WERI-Rb-1 (cell line): ENCODE measurements around the gene SIAE.
A peak's percentile ranks its signal among the peaks of the same experiment; 100 is the strongest.

Experiments used
- DNase-seq: peaks from one replicate; pipeline ENCODE4 v3.0.0-alpha.2; 2020
- H3K27ac ChIP-seq: fragments of 250-450 bp; sonication (Bioruptor Pico); 2 replicates; pipeline ENCODE4 v1.5.1; 2020; ENCODE audit warnings: mild to moderate bottlenecking, moderate library complexity
- H3K27me3 ChIP-seq: fragments of 250-450 bp; sonication (Bioruptor Pico); 2 replicates; pipeline ENCODE4 v1.5.1; 2021; ENCODE audit warnings: mild to moderate bottlenecking, low read depth, moderate library complexity; ENCODE audit not compliant: insufficient read depth, severe bottlenecking
- H3K36me3 ChIP-seq: fragments of 250-450 bp; sonication (Bioruptor Pico); 2 replicates; pipeline ENCODE4 v1.5.1; 2020; ENCODE audit warnings: mild to moderate bottlenecking, moderate library complexity
- H3K4me3 ChIP-seq: 2 replicates; pipeline ENCODE4 v1.5.1; 2011; ENCODE audit warnings: low read depth, mild to moderate bottlenecking, control low read depth, low read length
- H3K9me3 ChIP-seq: fragments of 250-450 bp; sonication (Bioruptor Pico); 2 replicates; pipeline ENCODE4 v1.5.1; 2021; ENCODE audit warnings: mild to moderate bottlenecking, moderate library complexity; ENCODE audit not compliant: severe bottlenecking
- TF ChIP-seq, protein P1 (sequence below): IDR thresholded peaks from 2 replicates; pipeline ENCODE4 v1.5.1; 2011; ENCODE audit warnings: low read depth, mild to moderate bottlenecking, control low read depth, inconsistent platforms, low read length

The SIAE gene

DNA sequence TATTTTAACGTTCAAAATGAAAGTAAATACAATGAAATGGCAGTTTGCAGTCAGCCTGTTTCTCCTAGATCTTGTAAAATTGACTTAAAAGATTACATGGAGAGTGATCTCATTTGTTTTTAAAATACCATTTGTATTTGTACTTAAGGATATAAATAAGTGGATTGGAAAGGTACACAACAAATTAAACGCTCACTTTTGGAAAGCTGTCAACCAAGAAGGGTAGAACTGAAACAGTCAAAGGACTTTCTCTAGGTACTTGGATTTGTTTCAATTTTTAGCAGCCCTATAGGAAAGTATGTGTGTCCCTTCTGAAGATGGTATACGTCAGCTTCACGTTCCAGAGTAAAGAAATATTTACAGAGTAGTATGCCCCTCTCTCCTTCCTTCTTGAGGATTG is 43.6 kb downstream of the SIAE start:
- no peak overlapping the region for H3K27ac ChIP-seq
- no peaks in the 10 kb centered on the region for H3K27me3 ChIP-seq
- TF ChIP-seq, protein P1, sequence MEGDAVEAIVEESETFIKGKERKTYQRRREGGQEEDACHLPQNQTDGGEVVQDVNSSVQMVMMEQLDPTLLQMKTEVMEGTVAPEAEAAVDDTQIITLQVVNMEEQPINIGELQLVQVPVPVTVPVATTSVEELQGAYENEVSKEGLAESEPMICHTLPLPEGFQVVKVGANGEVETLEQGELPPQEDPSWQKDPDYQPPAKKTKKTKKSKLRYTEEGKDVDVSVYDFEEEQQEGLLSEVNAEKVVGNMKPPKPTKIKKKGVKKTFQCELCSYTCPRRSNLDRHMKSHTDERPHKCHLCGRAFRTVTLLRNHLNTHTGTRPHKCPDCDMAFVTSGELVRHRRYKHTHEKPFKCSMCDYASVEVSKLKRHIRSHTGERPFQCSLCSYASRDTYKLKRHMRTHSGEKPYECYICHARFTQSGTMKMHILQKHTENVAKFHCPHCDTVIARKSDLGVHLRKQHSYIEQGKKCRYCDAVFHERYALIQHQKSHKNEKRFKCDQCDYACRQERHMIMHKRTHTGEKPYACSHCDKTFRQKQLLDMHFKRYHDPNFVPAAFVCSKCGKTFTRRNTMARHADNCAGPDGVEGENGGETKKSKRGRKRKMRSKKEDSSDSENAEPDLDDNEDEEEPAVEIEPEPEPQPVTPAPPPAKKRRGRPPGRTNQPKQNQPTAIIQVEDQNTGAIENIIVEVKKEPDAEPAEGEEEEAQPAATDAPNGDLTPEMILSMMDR, result no peak
- no peak for DNase-seq
- H3K9me3 ChIP-seq, result no peaks in the 10 kb centered on the region
- H3K4me3 ChIP-seq, result no peak overlapping the region
- peaks cover 82% of the 10 kb centered on the region for H3K36me3 ChIP-seq

DNA sequence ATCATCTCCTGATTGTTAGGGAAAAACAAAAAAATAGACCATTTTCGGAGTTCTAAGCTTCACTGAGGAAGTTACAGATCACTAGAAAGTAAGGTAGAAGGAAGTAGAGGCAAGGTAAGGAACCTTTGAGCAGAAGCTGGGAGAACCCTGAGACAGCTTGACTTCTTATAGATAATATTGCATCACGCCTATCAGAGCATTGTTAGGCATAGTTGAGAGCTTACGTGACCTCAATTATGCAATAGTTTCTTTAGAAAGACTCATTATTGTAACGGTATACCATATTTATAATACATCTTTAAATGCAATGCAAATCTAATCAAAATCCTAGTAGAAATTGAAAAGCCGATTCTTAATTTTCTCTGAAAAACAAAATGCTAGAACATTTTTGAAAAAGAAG is 46.0 kb downstream of the SIAE start:
- Histone ChIP-seq H3K9me3 (no peaks in the 10 kb centered on the region), H3K27me3 (no peaks in the 10 kb centered on the region), H3K36me3 (peaks cover 65% of the 10 kb centered on the region), H3K4me3 (no peak overlapping the region), H3K27ac (no peak overlapping the region)
- no peak for DNase-seq
- TF ChIP-seq, protein P1, result no peak

DNA sequence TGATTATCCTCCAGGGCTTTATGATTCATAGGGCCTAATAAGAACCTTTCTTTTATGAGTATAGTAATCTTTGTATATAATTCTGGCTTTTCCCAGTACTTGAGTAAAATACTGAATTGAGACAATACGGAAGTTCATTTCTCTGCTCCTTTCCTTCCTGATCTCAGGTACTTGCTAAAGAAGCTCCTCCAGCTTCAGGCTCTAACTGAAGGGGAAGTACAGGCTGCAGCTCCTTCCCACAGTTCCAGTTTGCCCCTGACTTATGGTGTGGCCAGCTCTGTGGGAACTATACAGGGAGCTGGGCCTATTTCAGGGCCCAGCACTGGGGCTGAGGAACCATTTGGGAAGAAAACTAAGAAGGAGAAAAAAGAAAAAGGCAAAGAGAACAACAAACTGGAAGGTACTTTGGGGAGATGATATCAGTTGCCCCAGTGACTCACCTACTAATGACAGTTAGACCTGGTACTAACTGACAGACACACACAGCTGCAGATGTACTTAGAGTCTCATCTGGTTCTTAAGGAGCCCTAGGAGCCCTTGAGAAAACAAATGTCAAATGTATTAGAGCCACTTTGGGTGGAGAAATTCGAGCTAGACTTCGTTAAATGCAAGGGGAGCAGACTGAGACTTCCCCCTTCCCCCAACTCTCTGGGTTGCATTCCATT is 47.9 kb downstream of the SIAE start:
- Histone ChIP-seq H3K9me3 (no peaks in the 10 kb centered on the region), H3K4me3 (no peak overlapping the region), H3K27me3 (no peaks in the 10 kb centered on the region), H3K27ac (no peak overlapping the region), H3K36me3 (peaks cover 47% of the 10 kb centered on the region)
- TF ChIP-seq, protein P1, result no peak
- DNase-seq, result no peak

- no peak for DNase-seq
- Histone ChIP-seq H3K4me3 (no peak overlapping the region), H3K27me3 (no peaks in the 10 kb centered on the region), H3K9me3 (no peaks in the 10 kb centered on the region), H3K36me3 (peaks cover 39% of the 10 kb centered on the region), H3K27ac (no peak overlapping the region)
- TF ChIP-seq, protein P1, result no peak
Measured at GRCh38 chr11:124623861-124624525, 49.5 kb downstream of the SIAE start.

GRCh38 chr11:124622531-124623451 is 50.7 kb downstream of the SIAE start, which contains the start of gene TBRG1:
TBRG1 (plus strand) TSS chr11:124622864; CDS start chr11:124623084, 220 bp downstream.
- Histone ChIP-seq H3K9me3 (no peaks in the 10 kb centered on the region), H3K36me3 (peaks cover 31% of the 10 kb centered on the region)

More at GRCh38 chr11:124622531-124623451, 50.7 kb downstream of the SIAE start, which contains the start of gene TBRG1:
- TF ChIP-seq, protein P1, result no peak
- H3K27ac ChIP-seq, result peak within 1 kb of the TSS; percentile 88
- no peaks in the 10 kb centered on the region for H3K27me3 ChIP-seq
- peak within 1 kb of the TSS; percentile 99 for H3K4me3 ChIP-seq
- peak; percentile 93 for DNase-seq
